ENCODE data around the gene ERICH6B. TPM values are rescaled to one million over a fixed set of nuclear protein-coding genes. Genes with fewer than 3 reads are reported as not detected.
"Not testable (repeated sequence)": the region's sequence is repeated elsewhere in the genome, so short reads cannot be mapped to it uniquely, and the experiment has no call there.

ERICH6B gene
- total RNA-seq, 1 experiment from 2014 or later = not detected

DNA sequence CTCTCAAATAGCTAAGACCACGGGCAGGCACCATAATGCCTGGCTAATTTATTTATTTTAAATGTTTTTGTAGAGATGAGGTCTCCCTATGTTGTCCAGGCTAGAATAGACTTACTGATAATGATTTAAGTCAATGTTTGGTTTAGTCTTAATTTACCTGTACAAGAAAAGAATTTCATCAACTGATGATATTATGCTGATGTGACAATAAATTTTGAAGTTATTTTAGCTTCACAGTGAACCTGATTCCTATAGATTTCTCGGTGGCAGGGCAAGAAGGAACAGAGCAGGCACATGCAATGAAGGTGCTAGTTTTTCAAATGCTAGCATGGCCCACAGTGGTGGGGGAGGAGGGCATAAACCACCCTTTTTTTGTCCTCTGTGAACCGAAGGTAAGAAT, 44.0 kb upstream of the ERICH6B start:
- no peaks in the 10 kb centered on the region for H3K9me3 ChIP-seq (ENCODE audit: insufficient read depth, low read depth)
- ChIA-PET CTCF (no interaction called here), POLR2A (ENCODE audit: unreplicated experiment) (no interaction called here)
- no peaks in the 10 kb centered on the region for H3K9me2 ChIP-seq (ENCODE audit: insufficient read depth)
- no peaks in the 10 kb centered on the region for H4K20me1 ChIP-seq (ENCODE audit: insufficient read depth)
- H3K36me3 ChIP-seq (ENCODE audit: low read depth) = no peaks in the 10 kb centered on the region
- TF ChIP-seq EZH2 (IDR thresholded peaks at IDR 0.05; ENCODE audit: low read depth) = no peak
- TF ChIP-seq, protein P1, sequence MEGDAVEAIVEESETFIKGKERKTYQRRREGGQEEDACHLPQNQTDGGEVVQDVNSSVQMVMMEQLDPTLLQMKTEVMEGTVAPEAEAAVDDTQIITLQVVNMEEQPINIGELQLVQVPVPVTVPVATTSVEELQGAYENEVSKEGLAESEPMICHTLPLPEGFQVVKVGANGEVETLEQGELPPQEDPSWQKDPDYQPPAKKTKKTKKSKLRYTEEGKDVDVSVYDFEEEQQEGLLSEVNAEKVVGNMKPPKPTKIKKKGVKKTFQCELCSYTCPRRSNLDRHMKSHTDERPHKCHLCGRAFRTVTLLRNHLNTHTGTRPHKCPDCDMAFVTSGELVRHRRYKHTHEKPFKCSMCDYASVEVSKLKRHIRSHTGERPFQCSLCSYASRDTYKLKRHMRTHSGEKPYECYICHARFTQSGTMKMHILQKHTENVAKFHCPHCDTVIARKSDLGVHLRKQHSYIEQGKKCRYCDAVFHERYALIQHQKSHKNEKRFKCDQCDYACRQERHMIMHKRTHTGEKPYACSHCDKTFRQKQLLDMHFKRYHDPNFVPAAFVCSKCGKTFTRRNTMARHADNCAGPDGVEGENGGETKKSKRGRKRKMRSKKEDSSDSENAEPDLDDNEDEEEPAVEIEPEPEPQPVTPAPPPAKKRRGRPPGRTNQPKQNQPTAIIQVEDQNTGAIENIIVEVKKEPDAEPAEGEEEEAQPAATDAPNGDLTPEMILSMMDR (conservative IDR thresholded peaks at IDR 0.05) = no peak
- BruUV-seq (replicated peaks) = no TSS peak
- no peak for DNase-seq
- intact Hi-C loops (cut with micrococcal nuclease; ENCODE audit: unreplicated experiment) = no loop called here
- no peak overlapping the region for H3K4me3 ChIP-seq
- no peaks in the 10 kb centered on the region for H3K79me2 ChIP-seq (ENCODE audit: low read depth)
- no peaks in the 10 kb centered on the region for H3K27me3 ChIP-seq (ENCODE audit: insufficient read depth, low read depth)
- H3K4me1 ChIP-seq (replicated peaks; ENCODE audit: insufficient read depth) = no peaks in the 10 kb centered on the region
- H3F3A ChIP-seq (ENCODE audit: insufficient read depth, low read depth) = no peaks in the 10 kb centered on the region
- H3K27ac ChIP-seq = no peak overlapping the region
- no peak overlapping the region for H3K4me2 ChIP-seq
- no peak overlapping the region for H2AFZ ChIP-seq

DNA sequence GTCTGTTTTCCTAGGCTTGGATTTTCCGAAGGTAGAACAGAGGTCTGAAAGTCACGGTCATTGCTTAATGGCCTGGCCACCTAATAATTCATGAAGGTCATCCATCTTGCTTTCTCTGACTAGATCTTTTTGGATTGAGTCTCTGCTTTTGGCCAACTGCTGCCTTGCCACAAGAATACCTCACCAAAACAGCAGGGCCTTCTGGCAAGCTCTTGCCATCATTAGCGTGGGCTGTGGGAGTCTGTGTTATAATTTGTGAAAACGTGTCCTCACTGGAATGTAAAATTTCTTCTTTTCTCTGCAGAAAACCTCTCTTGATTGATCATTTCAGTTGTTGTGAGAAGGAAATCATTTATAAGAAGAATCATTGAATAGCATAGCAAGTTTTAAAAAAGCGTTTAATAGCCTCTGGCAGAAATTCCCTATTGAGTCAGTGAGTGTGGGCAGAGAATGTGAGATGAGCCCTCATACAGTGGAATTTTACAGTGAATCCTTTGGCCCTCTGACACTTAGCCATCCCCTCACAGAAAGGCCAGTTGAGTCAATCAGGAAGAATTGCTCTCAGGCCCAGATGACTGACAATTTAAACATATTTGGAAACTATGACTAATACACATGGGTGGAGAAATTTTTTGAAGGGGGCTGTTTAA, 43.2 kb upstream of the ERICH6B start:
- BruUV-seq (replicated peaks) = no TSS peak
- no peaks in the 10 kb centered on the region for H4K20me1 ChIP-seq (ENCODE audit: insufficient read depth)
- no peaks in the 10 kb centered on the region for H3K79me2 ChIP-seq (ENCODE audit: low read depth)
- TF ChIP-seq, protein P1 (conservative IDR thresholded peaks at IDR 0.05) = no peak
- no peak for TF ChIP-seq EZH2 (IDR thresholded peaks at IDR 0.05; ENCODE audit: low read depth)
- H3K9me3 ChIP-seq (ENCODE audit: insufficient read depth, low read depth) = no peaks in the 10 kb centered on the region
- H3K27me3 ChIP-seq (ENCODE audit: insufficient read depth, low read depth) = no peaks in the 10 kb centered on the region
- intact Hi-C loops (cut with micrococcal nuclease; ENCODE audit: unreplicated experiment) = no loop called here
- H3K4me3 ChIP-seq = no peak overlapping the region
- H3K4me1 ChIP-seq (replicated peaks; ENCODE audit: insufficient read depth) = no peaks in the 10 kb centered on the region
- DNase-seq = no peak
- CTCF ChIA-PET = no interaction called here
- POLR2A ChIA-PET (ENCODE audit: unreplicated experiment) = no interaction called here
- H3F3A ChIP-seq (ENCODE audit: insufficient read depth, low read depth) = no peaks in the 10 kb centered on the region
- H3K4me2 ChIP-seq = no peak overlapping the region
- no peak overlapping the region for H3K27ac ChIP-seq
- H2AFZ ChIP-seq = no peak overlapping the region
- H3K9me2 ChIP-seq (ENCODE audit: insufficient read depth) = no peaks in the 10 kb centered on the region
- H3K36me3 ChIP-seq (ENCODE audit: low read depth) = no peaks in the 10 kb centered on the region

DNA sequence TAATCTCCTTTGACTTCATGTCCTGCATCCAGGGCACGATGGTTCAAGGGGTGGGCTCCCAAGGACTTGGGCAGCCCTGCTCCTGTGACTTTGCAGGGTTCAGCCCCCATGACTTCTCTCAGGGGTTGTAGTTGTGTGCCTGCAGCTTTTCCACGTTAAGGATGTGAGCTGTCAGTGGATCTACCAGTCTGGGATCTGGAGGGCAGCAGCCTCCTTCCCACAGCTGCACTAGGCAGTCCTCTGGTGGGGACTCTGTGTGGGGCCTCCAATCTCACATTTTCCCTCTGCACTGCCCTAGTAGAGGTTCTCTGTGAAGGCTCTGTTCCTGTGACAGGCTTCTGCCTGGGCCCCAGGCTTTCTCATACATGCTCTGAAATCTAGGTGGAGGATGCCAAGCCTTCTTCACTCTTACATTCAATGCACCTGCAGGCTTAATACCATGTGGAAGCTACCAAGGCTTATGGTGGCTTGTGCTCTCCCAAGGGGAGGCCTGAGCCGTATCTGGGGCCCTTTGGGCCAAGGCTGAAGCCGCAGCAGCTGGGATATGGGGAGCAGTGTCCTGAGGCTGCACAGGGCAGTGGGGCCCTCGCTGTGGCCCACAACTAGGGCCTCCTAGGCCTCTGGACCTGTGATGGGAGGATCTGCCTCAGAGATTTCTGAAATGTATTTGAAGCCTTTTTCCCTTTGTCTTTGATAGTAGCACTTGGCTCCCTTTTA, 39.3 kb upstream of the ERICH6B start:
- POLR2A ChIA-PET (ENCODE audit: unreplicated experiment) = no interaction called here

DNA sequence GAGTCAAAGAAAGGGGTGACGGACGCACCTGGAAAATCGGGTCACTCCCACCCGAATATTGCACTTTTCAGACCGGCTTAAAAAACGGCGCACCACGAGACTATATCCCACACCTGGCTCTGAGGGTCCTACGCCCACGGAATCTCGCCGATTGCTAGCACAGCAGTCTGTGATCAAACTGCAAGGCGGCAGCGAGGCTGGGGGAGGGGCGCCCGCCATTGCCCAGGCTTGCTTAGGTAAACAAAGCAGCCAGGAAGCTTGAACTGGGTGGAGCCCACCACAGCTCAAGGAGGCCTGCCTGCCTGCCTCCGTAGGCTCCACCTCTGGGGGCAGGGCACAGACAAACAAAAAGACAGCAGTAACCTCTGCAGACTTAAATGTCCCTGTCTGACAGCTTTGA, 29.7 kb upstream of the ERICH6B start:
- H3K36me3 ChIP-seq (ENCODE audit: low read depth); H4K20me1 ChIP-seq (ENCODE audit: insufficient read depth); CTCF ChIA-PET; H3K9me3 ChIP-seq (ENCODE audit: insufficient read depth, low read depth); H2AFZ ChIP-seq; H3K4me3 ChIP-seq; BruUV-seq (replicated peaks); H3K27me3 ChIP-seq (ENCODE audit: insufficient read depth, low read depth); H3K9me2 ChIP-seq (ENCODE audit: insufficient read depth); H3K4me2 ChIP-seq; DNase-seq; H3F3A ChIP-seq (ENCODE audit: insufficient read depth, low read depth); H3K79me2 ChIP-seq (ENCODE audit: low read depth); H3K27ac ChIP-seq; H3K4me1 ChIP-seq (replicated peaks; ENCODE audit: insufficient read depth); POLR2A ChIA-PET (ENCODE audit: unreplicated experiment); intact Hi-C loops (cut with micrococcal nuclease; ENCODE audit: unreplicated experiment): not testable (repeated sequence)

More for the DNA sequence above, 39.3 kb upstream of the ERICH6B start:
- CTCF ChIA-PET = no interaction called here
- Histone ChIP-seq H3K9me2 (ENCODE audit: insufficient read depth) (no peaks in the 10 kb centered on the region), H3K27me3 (ENCODE audit: insufficient read depth, low read depth) (peaks cover 20% of the 10 kb centered on the region; the same call in 1 of the 2 replicates), H3K36me3 (ENCODE audit: low read depth) (no peaks in the 10 kb centered on the region), H3K27ac (no peak overlapping the region), H3K4me3 (no peak overlapping the region), H3K4me2 (no peak overlapping the region), H3F3A (ENCODE audit: insufficient read depth, low read depth) (no peaks in the 10 kb centered on the region), H3K9me3 (ENCODE audit: insufficient read depth, low read depth) (no peaks in the 10 kb centered on the region), H4K20me1 (ENCODE audit: insufficient read depth) (no peaks in the 10 kb centered on the region), H2AFZ (no peak overlapping the region), H3K4me1 (replicated peaks; ENCODE audit: insufficient read depth) (no peaks in the 10 kb centered on the region), H3K79me2 (ENCODE audit: low read depth) (no peaks in the 10 kb centered on the region)
- intact Hi-C loops (cut with micrococcal nuclease; ENCODE audit: unreplicated experiment) = no loop called here
- no TSS peak for BruUV-seq (replicated peaks)
- DNase-seq = no peak
- TF ChIP-seq EZH2 (IDR thresholded peaks at IDR 0.05; ENCODE audit: low read depth) = no peak
- TF ChIP-seq, protein P1 (conservative IDR thresholded peaks at IDR 0.05) = no peak

DNA sequence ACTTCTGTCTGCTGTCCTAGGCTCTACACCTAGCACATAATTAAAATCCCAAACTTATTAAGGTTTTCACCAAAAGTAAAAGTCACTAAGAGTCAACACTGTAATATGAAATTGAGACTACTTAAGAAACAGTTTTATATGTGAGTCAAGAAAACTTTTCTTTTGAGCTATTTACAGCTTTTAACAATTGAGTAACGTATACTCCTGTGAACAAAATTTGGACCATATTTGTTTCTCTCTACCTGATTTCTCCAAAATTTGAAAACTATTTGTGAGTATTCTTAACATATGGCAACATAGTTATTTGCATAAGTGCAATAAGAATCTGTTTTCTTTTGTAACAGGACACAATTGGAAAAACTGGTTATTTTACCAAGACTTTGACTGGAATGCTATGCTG, 26.6 kb upstream of the ERICH6B start:
- intact Hi-C loops (cut with micrococcal nuclease; ENCODE audit: unreplicated experiment); DNase-seq; BruUV-seq (replicated peaks); H3K27ac ChIP-seq; H3K9me3 ChIP-seq (ENCODE audit: insufficient read depth, low read depth); H3K4me1 ChIP-seq (replicated peaks; ENCODE audit: insufficient read depth); H3K27me3 ChIP-seq (ENCODE audit: insufficient read depth, low read depth); POLR2A ChIA-PET (ENCODE audit: unreplicated experiment); H3K36me3 ChIP-seq (ENCODE audit: low read depth); H3F3A ChIP-seq (ENCODE audit: insufficient read depth, low read depth); H3K79me2 ChIP-seq (ENCODE audit: low read depth); H2AFZ ChIP-seq; H3K4me2 ChIP-seq; H4K20me1 ChIP-seq (ENCODE audit: insufficient read depth); CTCF ChIA-PET; H3K9me2 ChIP-seq (ENCODE audit: insufficient read depth); H3K4me3 ChIP-seq: not testable (repeated sequence)

Measured in PC-9 (cell line).